GM06990 (cell line): ENCODE measurements around the gene DHRS13.
A peak's percentile ranks its signal among the peaks of the same experiment; 100 is the strongest.
"Not testable (repeated sequence)": the region's sequence is repeated elsewhere in the genome, so short reads cannot be mapped to it uniquely, and the experiment has no call there.

Experiments used
- DNase-seq: peaks from one replicate; pipeline ENCODE4 v3.0.0-alpha.2; 2011; ENCODE audit not compliant: insufficient read length; ENCODE audit errors: extremely low read depth
- H3K27me3 ChIP-seq: replicated peaks from 2 replicates; pipeline ENCODE4 v1.6.0; 2011; ENCODE audit warnings: low read length; ENCODE audit not compliant: control insufficient read depth, insufficient read depth
- H3K36me3 ChIP-seq: 2 replicates; pipeline ENCODE4 v1.5.1; 2011; ENCODE audit warnings: low read length; ENCODE audit not compliant: control insufficient read depth, insufficient read depth
- H3K4me3 ChIP-seq: replicated peaks from 2 replicates; pipeline ENCODE4 v1.5.1; 2011; ENCODE audit warnings: low read depth, mild to moderate bottlenecking, control low read depth, low read length
- CTCF ChIP-seq: IDR thresholded peaks from 2 replicates; pipeline ENCODE4 v1.5.1; 2011; ENCODE audit warnings: low read length, control low read depth, mild to moderate bottlenecking, inconsistent platforms; ENCODE audit not compliant: insufficient read depth, poor library complexity, severe bottlenecking

Gene DHRS13

DNA sequence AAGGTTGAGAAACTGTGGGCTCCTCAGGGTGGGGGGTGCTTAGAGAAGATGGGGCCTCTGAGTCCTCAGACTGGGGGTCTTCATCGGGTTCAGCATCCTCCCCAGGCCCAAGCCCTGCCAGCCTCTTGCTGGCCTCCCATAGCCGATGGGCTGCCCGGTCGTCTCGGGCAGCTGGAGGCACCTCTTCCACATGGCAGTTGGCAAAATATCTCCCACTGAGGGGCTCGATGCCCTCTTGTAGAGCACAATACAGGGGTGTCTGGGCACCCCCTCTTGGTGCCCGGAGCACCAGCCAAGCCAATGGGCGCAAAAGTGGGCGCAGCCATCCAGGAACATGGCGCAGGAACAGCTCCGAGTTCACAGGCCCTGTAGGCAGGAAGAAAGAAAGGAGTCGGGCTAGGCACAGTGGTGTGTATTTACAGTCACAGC lies 4.3 kb downstream of the DHRS13 start:
- no peak for TF ChIP-seq CTCF
- Histone ChIP-seq H3K36me3 (no peaks in the 10 kb centered on the region), H3K4me3 (no peak overlapping the region), H3K27me3 (no peaks in the 10 kb centered on the region)
- DNase-seq, result no peak

DNA sequence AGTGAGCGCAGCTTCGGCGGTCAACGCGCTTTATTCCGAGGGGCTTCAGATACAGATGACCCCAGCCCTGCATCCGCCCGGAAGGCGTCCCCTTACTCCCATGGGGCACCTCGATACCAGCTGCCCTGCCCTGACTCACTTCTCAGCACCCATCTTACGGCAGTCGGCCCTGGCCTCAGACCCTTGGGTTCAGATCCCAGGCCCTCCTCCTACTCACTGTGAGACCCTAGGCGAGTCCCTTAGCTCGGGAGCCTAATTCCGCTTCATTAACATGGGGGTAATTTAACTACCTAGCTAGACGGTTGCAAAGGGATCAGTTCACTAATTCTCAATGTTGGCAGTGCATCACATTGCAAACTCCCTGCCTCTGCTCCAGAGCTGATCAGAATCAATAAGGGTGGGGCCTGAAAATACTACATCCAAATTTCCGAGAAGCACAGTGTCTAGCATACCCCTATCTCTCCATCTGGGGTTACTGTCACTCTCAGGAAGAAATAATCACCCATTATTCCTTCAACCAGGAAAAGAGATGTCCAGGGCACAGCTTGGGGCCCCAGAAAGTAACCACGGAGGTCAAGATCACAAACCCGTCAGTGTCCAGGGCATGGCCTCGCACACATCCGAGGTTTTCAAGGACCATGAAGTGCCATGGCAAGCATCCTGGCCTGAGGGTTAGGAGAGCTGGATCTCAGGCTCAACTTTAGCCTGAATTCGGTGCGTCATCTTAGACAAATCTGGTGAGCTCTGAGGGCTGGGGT lies 4.9 kb downstream of the DHRS13 start:
- H3K36me3 ChIP-seq, result no peaks in the 10 kb centered on the region
- no peak for TF ChIP-seq CTCF
- peak overlapping the region; percentile 83 for H3K4me3 ChIP-seq
- no peak for DNase-seq
- no peaks in the 10 kb centered on the region for H3K27me3 ChIP-seq

GRCh38 chr17:28896884-28897768 lies 5.8 kb downstream of the DHRS13 start, which contains the start of gene FLOT2:
Gene FLOT2, minus strand, starts transcription at chr17:28897733. Its CDS starts 159 bp downstream, at chr17:28897574.
- Histone ChIP-seq H3K27me3 (no peaks in the 10 kb centered on the region), H3K4me3 (peak within 1 kb of the TSS; percentile 83), H3K36me3 (no peaks in the 10 kb centered on the region)
- TF ChIP-seq CTCF, result peak; percentile 18
- DNase-seq, result peak; percentile 75

DNA sequence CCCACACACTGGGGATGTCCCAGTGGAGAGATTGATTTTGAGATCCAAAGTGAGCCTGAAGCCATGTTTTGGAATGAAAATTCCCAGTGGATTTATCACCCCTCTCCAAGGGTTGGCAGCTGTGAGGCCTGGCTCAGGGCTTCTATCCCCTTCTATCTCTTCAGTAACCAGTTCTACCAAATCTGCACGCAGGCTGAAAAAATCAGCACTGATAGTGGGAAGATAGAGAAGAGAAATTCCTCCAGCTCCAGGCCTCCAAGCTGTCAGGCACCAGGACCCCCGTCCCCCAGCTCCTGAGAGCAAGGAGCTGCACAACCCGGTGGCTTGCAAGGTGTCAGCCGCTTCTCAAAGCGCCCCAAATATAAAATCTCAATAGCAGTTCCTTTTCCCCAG lies 6.4 kb downstream of the DHRS13 start:
- Histone ChIP-seq H3K36me3 (no peaks in the 10 kb centered on the region), H3K4me3 (peak overlapping the region; percentile 83), H3K27me3 (no peaks in the 10 kb centered on the region)
- no peak for TF ChIP-seq CTCF
- no peak for DNase-seq

- no peak for DNase-seq
- Histone ChIP-seq H3K36me3 (no peaks in the 10 kb centered on the region), H3K27me3 (no peaks in the 10 kb centered on the region), H3K4me3 (peak overlapping the region; percentile 83)
- no peak for TF ChIP-seq CTCF
Observed at GRCh38 chr17:28895794-28896447, 7.0 kb downstream of the DHRS13 start.

DNA sequence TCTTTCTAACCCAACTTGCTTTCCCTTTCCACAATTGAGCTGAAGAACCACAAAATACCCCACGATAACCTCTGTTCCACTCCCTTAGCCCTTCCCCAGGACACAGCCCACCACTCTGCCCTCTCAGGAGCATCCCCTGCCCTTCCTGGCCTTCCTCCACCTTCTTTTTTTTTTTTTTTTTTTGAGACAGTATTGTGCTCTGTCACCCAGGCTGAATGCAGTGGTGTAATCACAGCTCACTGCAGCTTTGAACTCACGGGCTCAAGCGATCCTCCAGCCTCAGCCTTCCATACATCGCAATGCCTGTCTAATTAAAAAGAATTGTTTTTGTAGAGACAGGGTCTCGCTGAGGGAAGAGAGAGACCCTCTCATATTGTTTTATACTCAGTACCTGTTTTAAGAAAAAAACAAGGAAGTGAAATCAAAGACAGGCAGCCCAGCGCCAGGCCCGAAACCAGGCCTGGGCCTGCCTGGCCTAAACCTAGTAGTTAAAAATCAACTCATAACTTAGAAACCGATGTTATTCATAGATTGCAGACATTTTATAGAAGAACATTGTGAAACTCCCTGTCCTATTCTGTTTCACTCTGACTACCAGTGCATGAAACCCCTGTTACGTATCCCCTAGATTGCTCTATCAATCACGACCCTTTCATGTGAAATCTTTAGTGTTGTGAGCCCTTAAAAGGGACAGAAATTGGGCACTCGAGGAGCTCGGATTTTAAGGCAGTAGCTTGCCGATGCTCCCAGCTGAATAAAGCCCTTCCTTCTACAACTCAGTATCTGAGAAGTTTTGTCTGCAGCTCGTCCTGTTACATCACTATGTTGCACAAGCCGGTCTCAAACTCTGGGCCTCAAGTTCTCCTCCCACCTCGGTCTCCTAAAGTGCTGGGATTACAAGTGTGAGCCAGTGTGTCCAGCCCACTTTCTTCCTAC lies 9.4 kb downstream of the DHRS13 start:
- peak; percentile 62 for DNase-seq
- H3K4me3 ChIP-seq, result peak overlapping the region; percentile 31
- H3K36me3 ChIP-seq, H3K27me3 ChIP-seq: not testable (repeated sequence)
